Activated CD4-positive, alpha-beta T cell treated with anti-CD3 and anti-CD28 coated beads, Interleukin-2, amount 50 U/mL, for 48 hours (primary cell): Measurements from ENCODE around the gene PON3.

ENCODE experiments used
- DNase-seq, 2 experiments: peaks; one replicate each; pipeline ENCODE4 v3.0.0-alpha.2; 2020

Gene PON3

GRCh38 chr7:95338832-95339231 lies 57.3 kb downstream of the PON3 start:
- DNase-seq, result no peak

GRCh38 chr7:95335093-95335492 lies 61.1 kb downstream of the PON3 start:
- no peak for DNase-seq

- no peak for DNase-seq
Measured at GRCh38 chr7:95334447-95334846, 61.7 kb downstream of the PON3 start.

GRCh38 chr7:95330961-95331337 lies 65.2 kb downstream of the PON3 start:
- DNase-seq, result no peak

GRCh38 chr7:95330204-95330960 lies 65.8 kb downstream of the PON3 start:
- no peak for DNase-seq

GRCh38 chr7:95327356-95327755 lies 68.8 kb downstream of the PON3 start:
- DNase-seq, result no peak

GRCh38 chr7:95324431-95324830 lies 71.7 kb downstream of the PON3 start, which contains the start of gene PON1:
PON1 (minus strand) TSS chr7:95324532; CDS start chr7:95324475, 57 bp downstream.
- DNase-seq, result no peak

GRCh38 chr7:95323410-95324129 lies 72.6 kb downstream of the PON3 start:
- no peak for DNase-seq

- DNase-seq, result no peak
Measured at GRCh38 chr7:95322854-95323253, 73.3 kb downstream of the PON3 start.

GRCh38 chr7:95322396-95322795 lies 73.8 kb downstream of the PON3 start:
- DNase-seq, result no peak

- DNase-seq, result no peak
Measured at GRCh38 chr7:95321720-95322119, 74.5 kb downstream of the PON3 start.

- DNase-seq, result no peak
Measured at GRCh38 chr7:95320651-95321050, 75.5 kb downstream of the PON3 start.

GRCh38 chr7:95319570-95319969 lies 76.6 kb downstream of the PON3 start:
- DNase-seq, result no peak

- no peak for DNase-seq
Measured at GRCh38 chr7:95318501-95319100, 77.6 kb downstream of the PON3 start.

GRCh38 chr7:95317966-95318365 lies 78.2 kb downstream of the PON3 start:
- DNase-seq, result no peak

GRCh38 chr7:95317546-95317945 lies 78.6 kb downstream of the PON3 start:
- DNase-seq, result no peak

- DNase-seq, result no peak
Measured at GRCh38 chr7:95316588-95316987, 79.6 kb downstream of the PON3 start.

GRCh38 chr7:95312561-95312960 lies 83.6 kb downstream of the PON3 start:
- no peak for DNase-seq

- DNase-seq, result no peak
Measured at GRCh38 chr7:95311389-95311788, 84.8 kb downstream of the PON3 start.

- DNase-seq, result no peak
Measured at GRCh38 chr7:95309951-95310350, 86.2 kb downstream of the PON3 start.
